Measurements from ENCODE around the gene CHRM4.
A peak's percentile ranks its signal among the peaks of the same experiment; 100 is the strongest.

Gene CHRM4

GRCh38 chr11:46367244-46367915, 24.2 kb downstream of the CHRM4 start:
- peak; percentile 66 for DNase-seq (ENCODE audit: low spot score)

GRCh38 chr11:46366661-46367161, 24.9 kb downstream of the CHRM4 start:
- no peak for DNase-seq (ENCODE audit: low spot score)

- no peak for DNase-seq (ENCODE audit: low spot score)
These were observed 25.3 kb downstream of the CHRM4 start for GRCh38 chr11:46366260-46366659.

- DNase-seq (ENCODE audit: low spot score): no peak
These were observed 26.8 kb downstream of the CHRM4 start for GRCh38 chr11:46364791-46365190.

- DNase-seq (ENCODE audit: low spot score): no peak
These were observed 27.5 kb downstream of the CHRM4 start for GRCh38 chr11:46364056-46364455.

GRCh38 chr11:46363455-46364005, 28.0 kb downstream of the CHRM4 start:
- DNase-seq (ENCODE audit: low spot score): no peak

- no peak for DNase-seq (ENCODE audit: low spot score)
These were observed 28.6 kb downstream of the CHRM4 start for GRCh38 chr11:46363031-46363407.

- DNase-seq (ENCODE audit: low spot score): no peak
These were observed 29.2 kb downstream of the CHRM4 start for GRCh38 chr11:46362156-46363030.

- peak; percentile 91 for DNase-seq (ENCODE audit: low spot score)
These were observed 30.1 kb downstream of the CHRM4 start for GRCh38 chr11:46361283-46362155.

GRCh38 chr11:46360878-46361277, 30.7 kb downstream of the CHRM4 start:
- DNase-seq (ENCODE audit: low spot score): peak; percentile 34

GRCh38 chr11:46359953-46360352, 31.6 kb downstream of the CHRM4 start:
- no peak for DNase-seq (ENCODE audit: low spot score)

- no peak for DNase-seq (ENCODE audit: low spot score)
These were observed 34.1 kb downstream of the CHRM4 start for GRCh38 chr11:46357483-46357936.

GRCh38 chr11:46356924-46357482, 34.6 kb downstream of the CHRM4 start:
- no peak for DNase-seq (ENCODE audit: low spot score)

GRCh38 chr11:46353698-46354097, 37.9 kb downstream of the CHRM4 start:
- no peak for DNase-seq (ENCODE audit: low spot score)

- peak; percentile 46 for DNase-seq (ENCODE audit: low spot score)
These were observed 39.3 kb downstream of the CHRM4 start for GRCh38 chr11:46352063-46352841.

- no peak for DNase-seq (ENCODE audit: low spot score)
These were observed 40.0 kb downstream of the CHRM4 start for GRCh38 chr11:46351606-46352005.

GRCh38 chr11:46351148-46351547, 40.4 kb downstream of the CHRM4 start:
- no peak for DNase-seq (ENCODE audit: low spot score)

GRCh38 chr11:46350695-46351094, 40.9 kb downstream of the CHRM4 start:
- no peak for DNase-seq (ENCODE audit: low spot score)

GRCh38 chr11:46348566-46349401, 42.8 kb downstream of the CHRM4 start:
- no peak for DNase-seq (ENCODE audit: low spot score)
